Activated CD4-positive, CD25-positive, alpha-beta regulatory T cell treated with anti-CD3 and anti-CD28 coated beads, Interleukin-2, amount 50 U/mL, for 72 hours (primary cell): Measurements from ENCODE around the gene CST4.
"Not testable (repeated sequence)": the region's sequence is repeated elsewhere in the genome, so short reads cannot be mapped to it uniquely, and the experiment has no call there.

Experiments used
- DNase-seq: peaks from one replicate; pipeline ENCODE4 v3.0.0; 2021

The CST4 gene

GRCh38 chr20:23688684-23689398 is at the start of gene CST4:
Gene CST4 (minus strand): TSS chr20:23689038. CDS start chr20:23688969, 69 bp downstream.
- not testable (repeated sequence) for DNase-seq

- DNase-seq: not testable (repeated sequence)
Observed at GRCh38 chr20:23735391-23735790, 46.6 kb upstream of the CST4 start.

- not testable (repeated sequence) for DNase-seq
Observed at GRCh38 chr20:23734949-23735348, 46.1 kb upstream of the CST4 start.

- DNase-seq: not testable (repeated sequence)
Observed at GRCh38 chr20:23734440-23734839, 45.6 kb upstream of the CST4 start.

- no peak for DNase-seq
Observed at GRCh38 chr20:23727016-23727415, 38.2 kb upstream of the CST4 start.

- DNase-seq: no peak
Observed at GRCh38 chr20:23725102-23725501, 36.3 kb upstream of the CST4 start.

- DNase-seq: not testable (repeated sequence)
Observed at GRCh38 chr20:23723659-23724307, 34.9 kb upstream of the CST4 start.

- DNase-seq: not testable (repeated sequence)
Observed at GRCh38 chr20:23722851-23723250, 34.0 kb upstream of the CST4 start.

GRCh38 chr20:23721962-23722361 is 33.1 kb upstream of the CST4 start:
- no peak for DNase-seq

- DNase-seq: not testable (repeated sequence)
Observed at GRCh38 chr20:23719351-23719750, 30.5 kb upstream of the CST4 start.

- not testable (repeated sequence) for DNase-seq
Observed at GRCh38 chr20:23711778-23712177, 22.9 kb upstream of the CST4 start.

GRCh38 chr20:23710771-23711170 is 21.9 kb upstream of the CST4 start:
- DNase-seq: no peak

GRCh38 chr20:23705895-23706294 is 17.1 kb upstream of the CST4 start:
- DNase-seq: no peak

- DNase-seq: no peak
Observed at GRCh38 chr20:23702021-23702420, 13.2 kb upstream of the CST4 start.

GRCh38 chr20:23700931-23701330 is 12.1 kb upstream of the CST4 start:
- no peak for DNase-seq

- no peak for DNase-seq
Observed at GRCh38 chr20:23697947-23698346, 9.1 kb upstream of the CST4 start.

GRCh38 chr20:23695068-23695395 is 6.2 kb upstream of the CST4 start:
- not testable (repeated sequence) for DNase-seq

GRCh38 chr20:23694178-23695067 is 5.6 kb upstream of the CST4 start:
- DNase-seq: not testable (repeated sequence)

- not testable (repeated sequence) for DNase-seq
Observed at GRCh38 chr20:23692725-23693619, 4.1 kb upstream of the CST4 start.

GRCh38 chr20:23691675-23692074 is 2.8 kb upstream of the CST4 start:
- no peak for DNase-seq

GRCh38 chr20:23690581-23690980 is 1.7 kb upstream of the CST4 start:
- DNase-seq: no peak

GRCh38 chr20:23689399-23689690 is 507 bp upstream of the CST4 start:
- DNase-seq: no peak

- DNase-seq: no peak
Observed at GRCh38 chr20:23687986-23688385, 852 bp downstream of the CST4 start.
